ENCODE data around the gene PRKCB. TPM values are rescaled to one million over a fixed set of nuclear protein-coding genes. Genes with fewer than 3 reads are reported as not detected.

The PRKCB gene
- polyA plus RNA-seq, 1 donor from 2014 or later: 27.6 TPM

DNA sequence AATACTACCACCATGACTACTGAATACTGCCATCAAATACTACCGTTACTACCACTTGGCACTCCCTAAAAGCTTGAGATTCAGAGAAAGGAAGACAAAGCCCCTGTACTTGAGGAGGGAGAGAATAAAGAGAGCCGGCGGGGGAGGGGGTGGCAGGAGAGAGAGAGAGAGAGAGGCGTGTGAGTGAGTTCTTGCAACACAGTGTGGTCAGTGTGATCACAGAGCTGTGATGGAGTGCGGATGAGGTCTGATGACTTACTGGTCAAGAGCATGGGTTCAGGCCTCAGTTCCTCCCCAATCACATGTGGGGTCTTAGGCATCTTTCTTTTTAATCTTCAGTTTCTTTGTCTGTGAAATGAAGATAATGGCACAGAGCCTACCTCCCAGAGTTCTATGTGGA, 19.2 kb downstream of the PRKCB start:
- no peaks in the 10 kb centered on the region for H3K9me3 ChIP-seq (ENCODE audit: low read length)
- no peaks in the 10 kb centered on the region for H3K36me3 ChIP-seq (ENCODE audit: insufficient read depth, low read length)
- no peaks in the 10 kb centered on the region for H3K27me3 ChIP-seq (ENCODE audit: insufficient read depth, low read depth, low read length)
- no peak overlapping the region for H3K4me3 ChIP-seq (ENCODE audit: low read length)
- H4K20me1 ChIP-seq (ENCODE audit: insufficient read depth): no peaks in the 10 kb centered on the region
- no peaks in the 10 kb centered on the region for H3K9me2 ChIP-seq (ENCODE audit: insufficient read depth, low read length)
- H3K9ac ChIP-seq (ENCODE audit: low read length): no peak overlapping the region
- no peaks in the 10 kb centered on the region for H3F3A ChIP-seq (ENCODE audit: insufficient read depth, low read length, poor library complexity, severe bottlenecking)
- TF ChIP-seq SMC3 (conservative IDR thresholded peaks at IDR 0.05; ENCODE audit: poor library complexity) (no peak), MXI1 (conservative IDR thresholded peaks at IDR 0.05; ENCODE audit: poor library complexity, severe bottlenecking) (no peak), POLR2AphosphoS5 (IDR thresholded peaks at IDR 0.05) (no peak), EP300 (conservative IDR thresholded peaks at IDR 0.05; ENCODE audit: poor library complexity, severe bottlenecking) (no peak), RAD21 (conservative IDR thresholded peaks at IDR 0.05) (no peak), EZH2 (IDR thresholded peaks at IDR 0.05; ENCODE audit: borderline replicate concordance, insufficient read depth, low read length, poor library complexity, severe bottlenecking) (no peak), TAF1 (IDR thresholded peaks at IDR 0.05; ENCODE audit: low read depth) (no peak)
- TF ChIP-seq, protein P1, sequence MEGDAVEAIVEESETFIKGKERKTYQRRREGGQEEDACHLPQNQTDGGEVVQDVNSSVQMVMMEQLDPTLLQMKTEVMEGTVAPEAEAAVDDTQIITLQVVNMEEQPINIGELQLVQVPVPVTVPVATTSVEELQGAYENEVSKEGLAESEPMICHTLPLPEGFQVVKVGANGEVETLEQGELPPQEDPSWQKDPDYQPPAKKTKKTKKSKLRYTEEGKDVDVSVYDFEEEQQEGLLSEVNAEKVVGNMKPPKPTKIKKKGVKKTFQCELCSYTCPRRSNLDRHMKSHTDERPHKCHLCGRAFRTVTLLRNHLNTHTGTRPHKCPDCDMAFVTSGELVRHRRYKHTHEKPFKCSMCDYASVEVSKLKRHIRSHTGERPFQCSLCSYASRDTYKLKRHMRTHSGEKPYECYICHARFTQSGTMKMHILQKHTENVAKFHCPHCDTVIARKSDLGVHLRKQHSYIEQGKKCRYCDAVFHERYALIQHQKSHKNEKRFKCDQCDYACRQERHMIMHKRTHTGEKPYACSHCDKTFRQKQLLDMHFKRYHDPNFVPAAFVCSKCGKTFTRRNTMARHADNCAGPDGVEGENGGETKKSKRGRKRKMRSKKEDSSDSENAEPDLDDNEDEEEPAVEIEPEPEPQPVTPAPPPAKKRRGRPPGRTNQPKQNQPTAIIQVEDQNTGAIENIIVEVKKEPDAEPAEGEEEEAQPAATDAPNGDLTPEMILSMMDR (IDR thresholded peaks at IDR 0.05; ENCODE audit: poor library complexity, severe bottlenecking): no peak
- TF ChIP-seq, protein P2, sequence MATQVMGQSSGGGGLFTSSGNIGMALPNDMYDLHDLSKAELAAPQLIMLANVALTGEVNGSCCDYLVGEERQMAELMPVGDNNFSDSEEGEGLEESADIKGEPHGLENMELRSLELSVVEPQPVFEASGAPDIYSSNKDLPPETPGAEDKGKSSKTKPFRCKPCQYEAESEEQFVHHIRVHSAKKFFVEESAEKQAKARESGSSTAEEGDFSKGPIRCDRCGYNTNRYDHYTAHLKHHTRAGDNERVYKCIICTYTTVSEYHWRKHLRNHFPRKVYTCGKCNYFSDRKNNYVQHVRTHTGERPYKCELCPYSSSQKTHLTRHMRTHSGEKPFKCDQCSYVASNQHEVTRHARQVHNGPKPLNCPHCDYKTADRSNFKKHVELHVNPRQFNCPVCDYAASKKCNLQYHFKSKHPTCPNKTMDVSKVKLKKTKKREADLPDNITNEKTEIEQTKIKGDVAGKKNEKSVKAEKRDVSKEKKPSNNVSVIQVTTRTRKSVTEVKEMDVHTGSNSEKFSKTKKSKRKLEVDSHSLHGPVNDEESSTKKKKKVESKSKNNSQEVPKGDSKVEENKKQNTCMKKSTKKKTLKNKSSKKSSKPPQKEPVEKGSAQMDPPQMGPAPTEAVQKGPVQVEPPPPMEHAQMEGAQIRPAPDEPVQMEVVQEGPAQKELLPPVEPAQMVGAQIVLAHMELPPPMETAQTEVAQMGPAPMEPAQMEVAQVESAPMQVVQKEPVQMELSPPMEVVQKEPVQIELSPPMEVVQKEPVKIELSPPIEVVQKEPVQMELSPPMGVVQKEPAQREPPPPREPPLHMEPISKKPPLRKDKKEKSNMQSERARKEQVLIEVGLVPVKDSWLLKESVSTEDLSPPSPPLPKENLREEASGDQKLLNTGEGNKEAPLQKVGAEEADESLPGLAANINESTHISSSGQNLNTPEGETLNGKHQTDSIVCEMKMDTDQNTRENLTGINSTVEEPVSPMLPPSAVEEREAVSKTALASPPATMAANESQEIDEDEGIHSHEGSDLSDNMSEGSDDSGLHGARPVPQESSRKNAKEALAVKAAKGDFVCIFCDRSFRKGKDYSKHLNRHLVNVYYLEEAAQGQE (IDR thresholded peaks at IDR 0.05; ENCODE audit: borderline replicate concordance): no peak
- no peaks in the 10 kb centered on the region for H3K79me2 ChIP-seq (replicated peaks; ENCODE audit: insufficient read depth, low read length)
- no peak overlapping the region for H3K27ac ChIP-seq (ENCODE audit: low read length)
- H2AFZ ChIP-seq (ENCODE audit: low read depth, low read length): no peak overlapping the region
- H3K4me2 ChIP-seq (ENCODE audit: low read length): no peak overlapping the region

DNA sequence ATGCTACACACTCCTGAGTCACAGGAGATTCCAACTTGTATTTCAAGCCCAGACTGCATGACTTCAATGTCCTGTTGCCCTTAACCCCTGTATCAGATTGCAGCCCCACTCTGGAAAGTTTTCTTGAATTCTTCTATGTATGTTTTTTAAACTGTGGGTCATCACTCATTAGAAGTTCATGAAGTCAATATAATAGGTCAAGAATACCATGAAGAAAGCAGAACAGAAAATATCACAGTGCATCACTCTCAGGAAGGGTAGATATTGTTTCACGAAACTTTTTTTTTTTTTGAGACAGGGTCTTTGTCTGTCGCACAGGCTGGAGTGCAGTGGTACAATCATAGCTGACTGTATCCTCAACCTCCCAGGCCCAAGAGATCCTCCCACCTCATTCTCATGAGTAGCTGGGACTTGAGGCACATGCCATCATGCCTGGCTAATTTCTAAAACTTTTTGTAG, 20.5 kb downstream of the PRKCB start:
- Histone ChIP-seq H3K27me3 (ENCODE audit: insufficient read depth, low read depth, low read length) (no peaks in the 10 kb centered on the region), H3K9me3 (ENCODE audit: low read length) (no peaks in the 10 kb centered on the region), H4K20me1 (ENCODE audit: insufficient read depth) (no peaks in the 10 kb centered on the region), H3K9ac (ENCODE audit: low read length) (no peak overlapping the region), H3K27ac (ENCODE audit: low read length) (no peak overlapping the region), H3K9me2 (ENCODE audit: insufficient read depth, low read length) (no peaks in the 10 kb centered on the region), H3K4me3 (ENCODE audit: low read length) (no peak overlapping the region), H2AFZ (ENCODE audit: low read depth, low read length) (no peak overlapping the region), H3K4me2 (ENCODE audit: low read length) (no peak overlapping the region), H3K36me3 (ENCODE audit: insufficient read depth, low read length) (no peaks in the 10 kb centered on the region), H3F3A (ENCODE audit: insufficient read depth, low read length, poor library complexity, severe bottlenecking) (no peaks in the 10 kb centered on the region), H3K79me2 (replicated peaks; ENCODE audit: insufficient read depth, low read length) (no peaks in the 10 kb centered on the region)
- TF ChIP-seq EP300 (conservative IDR thresholded peaks at IDR 0.05; ENCODE audit: poor library complexity, severe bottlenecking): no peak
- TF ChIP-seq, protein P2 (IDR thresholded peaks at IDR 0.05; ENCODE audit: borderline replicate concordance): no peak
- no peak for TF ChIP-seq RAD21 (conservative IDR thresholded peaks at IDR 0.05)
- TF ChIP-seq TAF1 (IDR thresholded peaks at IDR 0.05; ENCODE audit: low read depth): no peak

All from neural cell (in vitro differentiated cells).